Trophoblast cell (in vitro differentiated cells and primary cell): ENCODE data around the gene TIMP3.

ENCODE experiments used
- DNase-seq, 2 donors: peaks; one replicate each; pipeline ENCODE4 v3.0.0-alpha.2; 2016
- H2AFZ ChIP-seq: 2 replicates; pipeline ENCODE4 v1.6.1; 2013; ENCODE audit warnings: low read length, moderate library complexity, mild to moderate bottlenecking; ENCODE audit not compliant: insufficient read depth, poor library complexity
- H2AK5ac ChIP-seq: 2 replicates; pipeline ENCODE4 v1.6.1; 2013; ENCODE audit warnings: mild to moderate bottlenecking, low read length
- H2BK120ac ChIP-seq: 2 replicates; pipeline ENCODE4 v1.6.1; 2013; ENCODE audit warnings: low read length, mild to moderate bottlenecking, moderate library complexity; ENCODE audit not compliant: insufficient read depth, poor library complexity
- H2BK12ac ChIP-seq: 2 replicates; pipeline ENCODE4 v1.6.1; 2013; ENCODE audit warnings: mild to moderate bottlenecking, low read length, moderate library complexity
- H2BK5ac ChIP-seq: 2 replicates; pipeline ENCODE4 v1.6.1; 2013; ENCODE audit warnings: low read length, low read depth, moderate library complexity, mild to moderate bottlenecking; ENCODE audit not compliant: poor library complexity
- H3K14ac ChIP-seq: 2 replicates; pipeline ENCODE4 v1.6.1; 2013; ENCODE audit warnings: mild to moderate bottlenecking, low read length
- H3K18ac ChIP-seq: 2 replicates; pipeline ENCODE4 v1.6.1; 2013; ENCODE audit warnings: mild to moderate bottlenecking, low read length
- H3K23ac ChIP-seq: 2 replicates; pipeline ENCODE4 v1.6.1; 2013; ENCODE audit warnings: low read length
- H3K27ac ChIP-seq: 2 replicates; pipeline ENCODE4 v1.5.1; 2013; ENCODE audit warnings: low read depth, mild to moderate bottlenecking, inconsistent platforms, low read length, moderate library complexity
- H3K27me3 ChIP-seq: 2 replicates; pipeline ENCODE4 v1.6.1; 2013; ENCODE audit warnings: inconsistent platforms, mild to moderate bottlenecking, low read length, moderate library complexity; ENCODE audit not compliant: insufficient read depth
- H3K36me3 ChIP-seq, 2 experiments: 1 replicate in 1 of 2; 2 replicates in 1 of 2; pipeline ENCODE4 v1.6.1; 2013; ENCODE audit warnings: low read length in 2 of 2, mild to moderate bottlenecking in 2 of 2, moderate library complexity in 1 of 2; ENCODE audit not compliant: insufficient read depth in 2 of 2, control insufficient read depth in 1 of 2
- H3K4ac ChIP-seq: 2 replicates; pipeline ENCODE4 v1.6.1; 2013; ENCODE audit warnings: low read depth, mild to moderate bottlenecking, low read length, moderate library complexity
- H3K4me1 ChIP-seq, 2 experiments: 1 replicate in 1 of 2; 2 replicates in 1 of 2; pipeline ENCODE4 v1.6.1; 2013; ENCODE audit warnings: low read length in 2 of 2, mild to moderate bottlenecking in 2 of 2, moderate library complexity in 1 of 2; ENCODE audit not compliant: insufficient read depth in 2 of 2, control insufficient read depth in 1 of 2
- H3K4me2 ChIP-seq: 2 replicates; pipeline ENCODE4 v1.6.1; 2013; ENCODE audit warnings: inconsistent platforms, mild to moderate bottlenecking, low read length, moderate library complexity
- H3K4me3 ChIP-seq: 2 replicates; pipeline ENCODE4 v1.5.1; 2013; ENCODE audit warnings: mild to moderate bottlenecking, low read depth, low read length, inconsistent platforms
- H3K79me1 ChIP-seq: one replicate; pipeline ENCODE4 v1.6.1; 2013; ENCODE audit warnings: low read length
- H3K79me2 ChIP-seq: 2 replicates; pipeline ENCODE4 v1.6.1; 2013; ENCODE audit warnings: low read length, mild to moderate bottlenecking; ENCODE audit not compliant: control insufficient read depth, insufficient read depth, poor library complexity
- H3K9ac ChIP-seq: 2 replicates; pipeline ENCODE4 v1.6.1; 2013; ENCODE audit warnings: mild to moderate bottlenecking, low read length
- H3K9me3 ChIP-seq: 2 replicates; pipeline ENCODE4 v1.6.1; 2013; ENCODE audit warnings: low read depth, mild to moderate bottlenecking, control low read depth, inconsistent platforms, low read length; ENCODE audit not compliant: insufficient read depth
- H4K12ac ChIP-seq: 2 replicates; pipeline ENCODE4 v1.6.1; 2013; ENCODE audit warnings: low read depth, mild to moderate bottlenecking, low read length, moderate library complexity
- H4K8ac ChIP-seq: 2 replicates; pipeline ENCODE4 v1.6.1; 2013; ENCODE audit warnings: low read depth, mild to moderate bottlenecking, low read length, moderate library complexity
- H4K91ac ChIP-seq: one replicate; pipeline ENCODE4 v1.6.1; 2013; ENCODE audit warnings: low read depth, mild to moderate bottlenecking, low read length, moderate library complexity
- WGBS: extraction: QIAGEN DNeasy Blood & Tissue Kit; methylation state at CpG from one replicate; pipeline ENCODE4 v1.1.7; 2013; ENCODE audit warnings: missing lambda C conversion rate; ENCODE audit not compliant: insufficient read length, insufficient coverage; ENCODE audit errors: extremely low coverage; 5-methylcytosine and 5-hydroxymethylcytosine counted together

Gene TIMP3

GRCh38 chr22:32849501-32849900, 48.0 kb downstream of the TIMP3 start:
- Histone ChIP-seq H2BK12ac (no peak overlapping the region), H3K23ac (no peak overlapping the region), H3K36me3 (peaks cover 33 to 58% of the 10 kb centered on the region in 2 experiments), H3K4ac (no peak overlapping the region), H2BK120ac (no peak overlapping the region), H2AK5ac (no peak overlapping the region), H4K12ac (no peak overlapping the region), H3K9me3 (no peaks in the 10 kb centered on the region), H3K4me1 (no peaks in the 10 kb centered on the region), H2AFZ (no peak overlapping the region), H3K27ac (no peak overlapping the region), H3K79me2 (no peaks in the 10 kb centered on the region), H3K4me2 (no peak overlapping the region), H3K4me3 (no peak overlapping the region), H2BK5ac (no peak overlapping the region), H3K9ac (no peak overlapping the region), H3K14ac (no peak overlapping the region), H3K27me3 (no peaks in the 10 kb centered on the region), H4K91ac (no peak overlapping the region), H4K8ac (no peak overlapping the region), H3K79me1 (no peaks in the 10 kb centered on the region), H3K18ac (no peak overlapping the region)
- WGBS = no CpG with 5 or more reads among the region's 4 CpGs
- DNase-seq = no peak

GRCh38 chr22:32850157-32850556, 48.7 kb downstream of the TIMP3 start:
- Histone ChIP-seq H2BK12ac (no peak overlapping the region), H2AFZ (no peak overlapping the region), H4K91ac (no peak overlapping the region), H3K4ac (no peak overlapping the region), H2BK120ac (no peak overlapping the region), H3K36me3 (peaks cover 38 to 64% of the 10 kb centered on the region in 2 experiments), H3K18ac (no peak overlapping the region), H4K8ac (no peak overlapping the region), H3K4me2 (no peak overlapping the region), H2AK5ac (no peak overlapping the region), H3K9me3 (no peaks in the 10 kb centered on the region), H3K79me1 (no peaks in the 10 kb centered on the region), H3K79me2 (no peaks in the 10 kb centered on the region), H3K23ac (no peak overlapping the region), H4K12ac (no peak overlapping the region), H3K4me1 (no peaks in the 10 kb centered on the region), H3K9ac (no peak overlapping the region), H3K27ac (no peak overlapping the region), H3K14ac (no peak overlapping the region), H3K4me3 (no peak overlapping the region), H3K27me3 (no peaks in the 10 kb centered on the region), H2BK5ac (no peak overlapping the region)
- no CpG with 5 or more reads among the region's 3 CpGs for WGBS
- peak in 1 of 2 donors; percentile 60 for DNase-seq

- no peak overlapping the region for H3K14ac ChIP-seq
- no CpG with 5 or more reads among the region's 11 CpGs for WGBS
- H3K79me2 ChIP-seq = no peaks in the 10 kb centered on the region
- H3K4me2 ChIP-seq = no peak overlapping the region
- no peak overlapping the region for H2AFZ ChIP-seq
- H4K12ac ChIP-seq = no peak overlapping the region
- H3K18ac ChIP-seq = no peak overlapping the region
- H3K9me3 ChIP-seq = no peaks in the 10 kb centered on the region
- H2BK5ac ChIP-seq = no peak overlapping the region
- no peak overlapping the region for H2BK120ac ChIP-seq
- H3K27ac ChIP-seq = no peak overlapping the region
- no peak overlapping the region for H3K9ac ChIP-seq
- H3K23ac ChIP-seq = no peak overlapping the region
- no peaks in the 10 kb centered on the region for H3K4me1 ChIP-seq
- no peak overlapping the region for H4K91ac ChIP-seq
- no peak overlapping the region for H3K4ac ChIP-seq
- no peaks in the 10 kb centered on the region for H3K27me3 ChIP-seq
- no peak overlapping the region for H2AK5ac ChIP-seq
- H3K79me1 ChIP-seq = no peaks in the 10 kb centered on the region
- H2BK12ac ChIP-seq = no peak overlapping the region
- DNase-seq = peak; percentile 78 to 84
- no peak overlapping the region for H3K4me3 ChIP-seq
- no peak overlapping the region for H4K8ac ChIP-seq
- H3K36me3 ChIP-seq = peaks cover 40 to 64% of the 10 kb centered on the region in 2 experiments
These were observed 49.3 kb downstream of the TIMP3 start for GRCh38 chr22:32850591-32851517.

- peaks cover 43 to 73% of the 10 kb centered on the region in 2 experiments for H3K36me3 ChIP-seq
- H2BK12ac ChIP-seq = no peak overlapping the region
- no CpG with 5 or more reads among the region's 10 CpGs for WGBS
- no peaks in the 10 kb centered on the region for H3K27me3 ChIP-seq
- no peak overlapping the region for H2AFZ ChIP-seq
- H3K9ac ChIP-seq = no peak overlapping the region
- H2BK120ac ChIP-seq = no peak overlapping the region
- no peak overlapping the region for H3K23ac ChIP-seq
- no peak overlapping the region for H3K4me3 ChIP-seq
- no peak overlapping the region for H2BK5ac ChIP-seq
- H4K91ac ChIP-seq = no peak overlapping the region
- no peak overlapping the region for H3K14ac ChIP-seq
- H3K4me2 ChIP-seq = no peak overlapping the region
- no peaks in the 10 kb centered on the region for H3K79me1 ChIP-seq
- H3K4me1 ChIP-seq = no peaks in the 10 kb centered on the region
- no peaks in the 10 kb centered on the region for H3K9me3 ChIP-seq
- no peak overlapping the region for H4K12ac ChIP-seq
- no peak overlapping the region for H2AK5ac ChIP-seq
- H3K79me2 ChIP-seq = no peaks in the 10 kb centered on the region
- no peak overlapping the region for H4K8ac ChIP-seq
- no peak overlapping the region for H3K27ac ChIP-seq
- H3K4ac ChIP-seq = no peak overlapping the region
- DNase-seq = peak in 1 of 2 donors; percentile 31
- no peak overlapping the region for H3K18ac ChIP-seq
These were observed 51.1 kb downstream of the TIMP3 start for GRCh38 chr22:32852395-32853251.
